Common myeloid progenitor, CD34-positive (primary cell): Measurements from ENCODE around the gene DRC3.

Experiments used
- CTCF ChIA-PET: fragments of 350-600 bp; sonication (Branson Sonifier 250); formaldehyde crosslinking; loops from one replicate; lab custom pipeline; 2021; ENCODE audit warnings: antibody characterized with exemption; lab: Charles Lee
- POLR2A ChIA-PET: fragments of 350-600 bp; sonication (Branson Sonifier 250); formaldehyde crosslinking; loops from one replicate; lab custom pipeline; 2021; ENCODE audit warnings: antibody characterized with exemption; lab: Charles Lee
- DNase-seq, 3 donors: peaks; one replicate each; pipeline versions ENCODE4 v3.0.0 to v3.0.0-alpha.2; 2013
- H3K27ac ChIP-seq, 2 experiments: 1 replicate in 1 of 2; 2 replicates in 1 of 2; pipeline ENCODE4 v1.7.0; 2013; ENCODE audit warnings: inconsistent platforms in 2 of 2, low read length in 2 of 2, mild to moderate bottlenecking in 2 of 2, low read depth in 1 of 2, moderate library complexity in 1 of 2; ENCODE audit not compliant: severe bottlenecking in 2 of 2, insufficient read depth in 1 of 2, poor library complexity in 1 of 2
- H3K27me3 ChIP-seq, 5 experiments: replicated peaks in 2 of 5; 1 replicate in 3 of 5; 2 replicates in 2 of 5; pipeline versions ENCODE4 v1.6.1 to v1.7.0; 2013; ENCODE audit warnings: low read length in 4 of 5, mild to moderate bottlenecking in 2 of 5, moderate library complexity in 2 of 5, inconsistent platforms in 1 of 5; ENCODE audit not compliant: insufficient read depth in 5 of 5, control insufficient read depth in 4 of 5
- H3K36me3 ChIP-seq, 4 experiments: 1 replicate in 2 of 4; 2 replicates in 2 of 4; pipeline versions ENCODE4 v1.6.1 to v1.7.0; 2013; ENCODE audit warnings: low read length in 3 of 4, control low read depth in 1 of 4, mild to moderate bottlenecking in 1 of 4; ENCODE audit not compliant: control insufficient read depth in 4 of 4, insufficient read depth in 4 of 4
- H3K4me1 ChIP-seq, 4 experiments: 1 replicate in 3 of 4; 2 replicates in 1 of 4; pipeline versions ENCODE4 v1.6.1 to v1.7.1; 2013; ENCODE audit warnings: low read length in 3 of 4, mild to moderate bottlenecking in 3 of 4, control low read depth in 1 of 4, inconsistent platforms in 1 of 4, moderate library complexity in 1 of 4; ENCODE audit not compliant: control insufficient read depth in 4 of 4, insufficient read depth in 4 of 4; ENCODE audit errors: control extremely low read depth in 1 of 4
- H3K4me3 ChIP-seq, 7 experiments: 1 replicate in 4 of 7; 2 replicates in 3 of 7; pipeline versions ENCODE4 v1.5.1 to v1.7.0; 2013; ENCODE audit warnings: mild to moderate bottlenecking in 7 of 7, low read length in 6 of 7, moderate library complexity in 6 of 7, inconsistent platforms in 2 of 7, low read depth in 2 of 7, control low read depth in 1 of 7; ENCODE audit not compliant: insufficient read depth in 4 of 7, control insufficient read depth in 1 of 7; ENCODE audit errors: extremely low read depth in 1 of 7
- H3K9me3 ChIP-seq, 5 experiments: 1 replicate in 4 of 5; 2 replicates in 1 of 5; pipeline versions ENCODE4 v1.6.1 to v1.7.1; 2013; ENCODE audit warnings: low read length in 4 of 5, mild to moderate bottlenecking in 2 of 5, inconsistent platforms in 1 of 5, low read depth in 1 of 5, moderate library complexity in 1 of 5; ENCODE audit not compliant: control insufficient read depth in 4 of 5, insufficient read depth in 2 of 5; ENCODE audit errors: control extremely low read depth in 1 of 5
- WGBS: methylation state at CpG from one replicate; pipeline ENCODE4 v1.1.5; 2013; ENCODE audit not compliant: insufficient coverage; 5-methylcytosine and 5-hydroxymethylcytosine counted together

Gene DRC3

GRCh38 chr17:17940441-17940911, 32.2 kb upstream of the DRC3 start:
- whole genome bisulfite sequencing: 91% methylated on average over 3 of the region's 3 CpGs
- CTCF ChIA-PET: no interaction called here

GRCh38 chr17:17941015-17941414, 31.6 kb upstream of the DRC3 start:
- Histone ChIP-seq H3K9me3 (no peaks in the 10 kb centered on the region), H3K36me3 (no peaks in the 10 kb centered on the region), H3K27ac (no peak overlapping the region), H3K27me3 (no peaks in the 10 kb centered on the region), H3K4me3 (no peak overlapping the region), H3K4me1 (peaks cover 0 to 12% (median 6%) of the 10 kb centered on the region in 4 experiments)
- ChIA-PET POLR2A (no interaction called here), CTCF (no interaction called here)
- DNase-seq: no peak
- 96% methylated on average over 4 of the region's 5 CpGs for WGBS

More at GRCh38 chr17:17940441-17940911, 32.2 kb upstream of the DRC3 start:
- Histone ChIP-seq H3K27ac (no peak overlapping the region), H3K4me1 (peaks cover 0 to 17% (median 9%) of the 10 kb centered on the region in 4 experiments), H3K36me3 (no peaks in the 10 kb centered on the region), H3K4me3 (no peak overlapping the region), H3K27me3 (no peaks in the 10 kb centered on the region), H3K9me3 (no peaks in the 10 kb centered on the region)
- no peak for DNase-seq
- POLR2A ChIA-PET: no interaction called here

- ChIA-PET CTCF (interaction anchor here (1.0 kb wide), 1 partner anchor 15 kb away, joined by 3 read pairs; no protein-coding TSS in a partner anchor), POLR2A (no interaction called here)
- Histone ChIP-seq H3K27ac (no peak overlapping the region), H3K27me3 (no peaks in the 10 kb centered on the region), H3K4me1 (peaks cover 0 to 10% (median 4%) of the 10 kb centered on the region in 4 experiments), H3K36me3 (no peaks in the 10 kb centered on the region), H3K9me3 (no peaks in the 10 kb centered on the region), H3K4me3 (no peak overlapping the region)
- no peak for DNase-seq
These were observed 29.8 kb upstream of the DRC3 start for GRCh38 chr17:17942846-17943245.

GRCh38 chr17:17943281-17943984, 29.2 kb upstream of the DRC3 start:
- POLR2A ChIA-PET: no interaction called here
- no peaks in the 10 kb centered on the region for H3K9me3 ChIP-seq
- CTCF ChIA-PET: interaction anchor here (0.5 to 2.1 kb wide), 3 partner anchors 12 to 307 kb away, joined by 3 to 6 read pairs (median 6); no protein-coding TSS in a partner anchor
- H3K4me3 ChIP-seq: no peak overlapping the region
- no peaks in the 10 kb centered on the region for H3K27me3 ChIP-seq
- DNase-seq: peak in 1 of 3 donors; percentile 3
- 48% methylated on average over 3 of the region's 3 CpGs for WGBS
- no peak overlapping the region for H3K27ac ChIP-seq
- no peaks in the 10 kb centered on the region for H3K36me3 ChIP-seq
- H3K4me1 ChIP-seq: peaks cover 0 to 10% (median 4%) of the 10 kb centered on the region in 4 experiments

- ChIA-PET POLR2A (no interaction called here), CTCF (interaction anchor here (0.8 to 2.1 kb wide), 6 partner anchors 9 to 54 kb away, joined by 3 to 6 read pairs (median 5); no protein-coding TSS in a partner anchor)
- Histone ChIP-seq H3K27me3 (no peaks in the 10 kb centered on the region), H3K36me3 (no peaks in the 10 kb centered on the region), H3K4me1 (peaks cover 0 to 10% (median 4%) of the 10 kb centered on the region in 4 experiments), H3K9me3 (no peaks in the 10 kb centered on the region), H3K4me3 (no peak overlapping the region), H3K27ac (no peak overlapping the region)
- no peak for DNase-seq
- 100% methylated on average over 5 of the region's 7 CpGs for WGBS
These were observed 28.4 kb upstream of the DRC3 start for GRCh38 chr17:17944242-17944641.

- Histone ChIP-seq H3K4me3 (no peak overlapping the region), H3K27ac (no peak overlapping the region), H3K27me3 (no peaks in the 10 kb centered on the region), H3K9me3 (no peaks in the 10 kb centered on the region), H3K4me1 (peaks cover 0 to 10% (median 4%) of the 10 kb centered on the region in 4 experiments), H3K36me3 (no peaks in the 10 kb centered on the region)
- no peak for DNase-seq
- ChIA-PET CTCF (interaction anchor here (0.8 to 2.1 kb wide), 6 partner anchors 10 to 54 kb away, joined by 3 to 6 read pairs (median 5); no protein-coding TSS in a partner anchor), POLR2A (no interaction called here)
- WGBS: 97% methylated on average over 7 of the region's 11 CpGs
These were observed 27.9 kb upstream of the DRC3 start for GRCh38 chr17:17944743-17945142.

GRCh38 chr17:17946093-17946492, 26.6 kb upstream of the DRC3 start:
- no peaks in the 10 kb centered on the region for H3K27me3 ChIP-seq
- no CpG with 5 or more reads among the region's 3 CpGs for WGBS
- CTCF ChIA-PET: interaction anchor here (0.6 to 1.6 kb wide), 5 partner anchors 8 to 87 kb away, joined by 3 to 7 read pairs (median 5); no protein-coding TSS in a partner anchor
- no peak for DNase-seq
- H3K4me3 ChIP-seq: no peak overlapping the region
- POLR2A ChIA-PET: no interaction called here
- no peaks in the 10 kb centered on the region for H3K9me3 ChIP-seq
- H3K36me3 ChIP-seq: no peaks in the 10 kb centered on the region
- H3K27ac ChIP-seq: no peak overlapping the region
- peaks cover 0 to 10% (median 4%) of the 10 kb centered on the region in 4 experiments for H3K4me1 ChIP-seq
